ENCODE measurements around the gene SKIC8.

The SKIC8 gene

DNA sequence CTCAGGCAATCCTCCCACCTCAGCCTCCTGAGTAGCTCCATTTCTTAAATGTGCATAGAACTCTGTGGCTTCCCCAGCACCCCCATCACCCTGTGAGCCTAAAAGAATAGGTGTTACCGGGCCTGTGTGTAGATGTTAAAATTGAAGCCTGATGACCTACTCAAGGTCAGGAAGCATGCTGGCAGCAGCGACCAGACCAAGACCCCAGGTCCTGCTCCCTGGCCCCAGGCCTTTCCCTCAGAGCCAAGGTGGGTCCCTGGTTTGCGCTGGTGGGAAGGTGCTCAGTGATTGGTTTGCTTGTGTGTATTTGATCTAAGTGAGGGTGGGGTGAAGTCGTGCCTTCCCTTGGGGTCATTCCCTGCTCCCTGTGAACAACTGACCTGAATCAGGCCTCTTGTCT lies 22.4 kb upstream of the SKIC8 start:
- H3K9me2 ChIP-seq (ENCODE audit: low read depth, low read length): no peaks in the 10 kb centered on the region
- H3K27me3 ChIP-seq (ENCODE audit: insufficient read depth, low read length): no peaks in the 10 kb centered on the region
- H2AFZ ChIP-seq (ENCODE audit: low read length): no peak overlapping the region
- H3K4me3 ChIP-seq (ENCODE audit: low read depth, low read length, poor library complexity, severe bottlenecking): no peak overlapping the region
- TF ChIP-seq EZH2 (IDR thresholded peaks at IDR 0.05; ENCODE audit: borderline replicate concordance, low read length): no peak
- TF ChIP-seq, protein P1, sequence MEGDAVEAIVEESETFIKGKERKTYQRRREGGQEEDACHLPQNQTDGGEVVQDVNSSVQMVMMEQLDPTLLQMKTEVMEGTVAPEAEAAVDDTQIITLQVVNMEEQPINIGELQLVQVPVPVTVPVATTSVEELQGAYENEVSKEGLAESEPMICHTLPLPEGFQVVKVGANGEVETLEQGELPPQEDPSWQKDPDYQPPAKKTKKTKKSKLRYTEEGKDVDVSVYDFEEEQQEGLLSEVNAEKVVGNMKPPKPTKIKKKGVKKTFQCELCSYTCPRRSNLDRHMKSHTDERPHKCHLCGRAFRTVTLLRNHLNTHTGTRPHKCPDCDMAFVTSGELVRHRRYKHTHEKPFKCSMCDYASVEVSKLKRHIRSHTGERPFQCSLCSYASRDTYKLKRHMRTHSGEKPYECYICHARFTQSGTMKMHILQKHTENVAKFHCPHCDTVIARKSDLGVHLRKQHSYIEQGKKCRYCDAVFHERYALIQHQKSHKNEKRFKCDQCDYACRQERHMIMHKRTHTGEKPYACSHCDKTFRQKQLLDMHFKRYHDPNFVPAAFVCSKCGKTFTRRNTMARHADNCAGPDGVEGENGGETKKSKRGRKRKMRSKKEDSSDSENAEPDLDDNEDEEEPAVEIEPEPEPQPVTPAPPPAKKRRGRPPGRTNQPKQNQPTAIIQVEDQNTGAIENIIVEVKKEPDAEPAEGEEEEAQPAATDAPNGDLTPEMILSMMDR (IDR thresholded peaks at IDR 0.05; ENCODE audit: low read length): no peak
- H3K4me1 ChIP-seq (ENCODE audit: insufficient read depth, low read length, severe bottlenecking): no peaks in the 10 kb centered on the region
- no peaks in the 10 kb centered on the region for H3K79me2 ChIP-seq (ENCODE audit: insufficient read depth, low read length)
- H3F3A ChIP-seq (ENCODE audit: insufficient read depth, low read length): no peaks in the 10 kb centered on the region
- no peak overlapping the region for H3K9ac ChIP-seq (ENCODE audit: low read length)
- H3K9me3 ChIP-seq (ENCODE audit: low read length): no peaks in the 10 kb centered on the region
- H4K20me1 ChIP-seq (ENCODE audit: insufficient read depth, low read length): no peaks in the 10 kb centered on the region
- H3K27ac ChIP-seq (ENCODE audit: low read depth, low read length, poor library complexity, severe bottlenecking): no peak overlapping the region
- H3K4me2 ChIP-seq (ENCODE audit: low read length): no peak overlapping the region
- no peaks in the 10 kb centered on the region for H3K36me3 ChIP-seq (ENCODE audit: insufficient read depth, low read length)

DNA sequence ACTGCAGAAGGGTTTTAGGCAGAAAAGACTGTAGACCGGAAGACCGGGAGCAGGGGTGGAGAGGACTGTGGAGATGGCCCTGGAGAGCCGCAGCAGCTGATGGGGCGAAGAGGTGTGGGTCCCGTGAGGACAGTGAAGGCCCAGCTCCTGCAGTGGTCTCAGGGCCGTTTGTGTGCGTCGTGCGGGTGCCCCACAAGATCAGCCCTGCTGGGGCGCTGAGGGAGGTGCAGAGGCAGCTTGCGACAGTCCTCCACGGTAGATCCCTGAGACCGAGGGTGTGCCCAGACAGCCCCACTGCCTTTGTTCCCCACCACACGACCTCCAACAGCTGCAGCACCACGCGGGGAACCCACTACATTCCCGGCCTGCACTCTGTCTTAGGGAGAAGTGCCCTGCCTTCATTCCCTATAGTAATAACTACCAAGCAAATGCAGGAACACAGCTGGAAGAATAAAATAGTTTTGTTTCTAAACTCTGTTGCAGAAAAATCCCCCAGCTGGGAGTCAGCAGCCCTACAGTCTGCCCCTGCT lies 21.7 kb upstream of the SKIC8 start:
- Histone ChIP-seq H3K27me3 (ENCODE audit: insufficient read depth, low read length) (no peaks in the 10 kb centered on the region), H3K79me2 (ENCODE audit: insufficient read depth, low read length) (no peaks in the 10 kb centered on the region), H4K20me1 (ENCODE audit: insufficient read depth, low read length) (no peaks in the 10 kb centered on the region), H3K4me1 (ENCODE audit: insufficient read depth, low read length, severe bottlenecking) (no peaks in the 10 kb centered on the region), H3K36me3 (ENCODE audit: insufficient read depth, low read length) (no peaks in the 10 kb centered on the region), H3K9me3 (ENCODE audit: low read length) (no peaks in the 10 kb centered on the region), H2AFZ (ENCODE audit: low read length) (no peak overlapping the region), H3F3A (ENCODE audit: insufficient read depth, low read length) (no peaks in the 10 kb centered on the region), H3K27ac (ENCODE audit: low read depth, low read length, poor library complexity, severe bottlenecking) (no peak overlapping the region), H3K4me2 (ENCODE audit: low read length) (no peak overlapping the region), H3K9me2 (ENCODE audit: low read depth, low read length) (no peaks in the 10 kb centered on the region), H3K9ac (ENCODE audit: low read length) (no peak overlapping the region), H3K4me3 (ENCODE audit: low read depth, low read length, poor library complexity, severe bottlenecking) (no peak overlapping the region)
- TF ChIP-seq EZH2 (IDR thresholded peaks at IDR 0.05; ENCODE audit: borderline replicate concordance, low read length): no peak

DNA sequence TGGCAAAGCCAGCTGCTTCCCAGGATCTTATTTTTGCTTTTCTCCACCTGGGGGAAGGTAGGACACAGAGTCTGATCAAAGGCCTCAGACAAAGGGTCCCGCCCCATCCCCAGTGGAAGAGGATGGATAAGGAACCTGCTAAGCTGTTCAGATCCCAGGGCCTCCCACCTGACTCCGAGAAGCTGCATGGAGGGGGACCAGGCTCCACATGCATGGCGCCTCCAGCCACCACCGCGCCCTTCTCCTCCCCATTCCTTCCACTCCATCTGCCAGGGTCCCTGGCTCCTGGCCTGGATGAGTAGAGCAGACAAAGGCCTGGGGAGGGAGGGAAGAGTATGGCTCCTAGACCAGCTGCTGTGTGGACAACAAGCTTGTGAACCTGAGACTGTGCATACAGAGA lies 20.8 kb upstream of the SKIC8 start:
- Histone ChIP-seq H3K79me2 (ENCODE audit: insufficient read depth, low read length) (no peaks in the 10 kb centered on the region), H3K9ac (ENCODE audit: low read length) (no peak overlapping the region), H3K9me3 (ENCODE audit: low read length) (no peaks in the 10 kb centered on the region), H2AFZ (ENCODE audit: low read length) (no peak overlapping the region), H4K20me1 (ENCODE audit: insufficient read depth, low read length) (no peaks in the 10 kb centered on the region), H3K9me2 (ENCODE audit: low read depth, low read length) (no peaks in the 10 kb centered on the region), H3F3A (ENCODE audit: insufficient read depth, low read length) (no peaks in the 10 kb centered on the region), H3K4me2 (ENCODE audit: low read length) (no peak overlapping the region), H3K27ac (ENCODE audit: low read depth, low read length, poor library complexity, severe bottlenecking) (no peak overlapping the region), H3K27me3 (ENCODE audit: insufficient read depth, low read length) (no peaks in the 10 kb centered on the region), H3K4me3 (ENCODE audit: low read depth, low read length, poor library complexity, severe bottlenecking) (no peak overlapping the region), H3K36me3 (ENCODE audit: insufficient read depth, low read length) (no peaks in the 10 kb centered on the region), H3K4me1 (ENCODE audit: insufficient read depth, low read length, severe bottlenecking) (no peaks in the 10 kb centered on the region)
- no peak for TF ChIP-seq EZH2 (IDR thresholded peaks at IDR 0.05; ENCODE audit: borderline replicate concordance, low read length)

DNA sequence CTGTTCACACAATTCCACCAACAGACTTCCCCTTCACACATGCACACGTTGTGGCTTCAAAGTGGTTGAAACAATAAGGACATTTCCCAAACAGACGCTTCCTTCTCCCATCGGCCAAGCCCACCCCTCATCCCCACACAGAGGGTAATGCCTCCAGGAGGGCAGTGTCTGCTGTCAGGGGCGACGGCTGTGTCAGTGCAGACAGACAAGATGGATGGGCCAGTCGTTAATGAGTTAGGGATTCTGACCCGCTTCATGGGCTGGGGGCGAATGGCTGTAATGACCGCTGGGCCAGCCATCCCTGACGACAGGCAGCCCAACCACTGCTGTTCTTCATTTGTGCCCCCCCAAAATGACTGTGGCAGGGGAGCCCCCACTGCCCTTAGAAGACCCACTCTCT lies 20.2 kb upstream of the SKIC8 start:
- no peaks in the 10 kb centered on the region for H3K36me3 ChIP-seq (ENCODE audit: insufficient read depth, low read length)
- H3F3A ChIP-seq (ENCODE audit: insufficient read depth, low read length): no peaks in the 10 kb centered on the region
- H3K9ac ChIP-seq (ENCODE audit: low read length): no peak overlapping the region
- H3K27ac ChIP-seq (ENCODE audit: low read depth, low read length, poor library complexity, severe bottlenecking): no peak overlapping the region
- no peak overlapping the region for H2AFZ ChIP-seq (ENCODE audit: low read length)
- H3K9me2 ChIP-seq (ENCODE audit: low read depth, low read length): no peaks in the 10 kb centered on the region
- H4K20me1 ChIP-seq (ENCODE audit: insufficient read depth, low read length): no peaks in the 10 kb centered on the region
- H3K9me3 ChIP-seq (ENCODE audit: low read length): no peaks in the 10 kb centered on the region
- H3K4me3 ChIP-seq (ENCODE audit: low read depth, low read length, poor library complexity, severe bottlenecking): no peak overlapping the region
- no peaks in the 10 kb centered on the region for H3K4me1 ChIP-seq (ENCODE audit: insufficient read depth, low read length, severe bottlenecking)
- H3K4me2 ChIP-seq (ENCODE audit: low read length): no peak overlapping the region
- H3K27me3 ChIP-seq (ENCODE audit: insufficient read depth, low read length): no peaks in the 10 kb centered on the region
- TF ChIP-seq, protein P1 (IDR thresholded peaks at IDR 0.05; ENCODE audit: low read length): no peak
- TF ChIP-seq EZH2 (IDR thresholded peaks at IDR 0.05; ENCODE audit: borderline replicate concordance, low read length): no peak
- no peaks in the 10 kb centered on the region for H3K79me2 ChIP-seq (ENCODE audit: insufficient read depth, low read length)

Measured in OCI-LY1 (cell line).